HL-60 (cell line): ENCODE data around the gene MAP3K4.

Experiments
- CTCF ChIP-seq: IDR thresholded peaks from one replicate; pipeline ENCODE4 v1.5.1; 2011; ENCODE audit warnings: low read length, control low read depth, inconsistent platforms; ENCODE audit not compliant: insufficient read depth
- POLR2AphosphoS5 ChIP-seq: IDR thresholded peaks from 2 replicates; pipeline ENCODE4 v1.6.1; 2012; ENCODE audit warnings: low read depth
- TF ChIP-seq, protein P1 (sequence below): IDR thresholded peaks from 2 replicates; pipeline ENCODE4 v1.6.1; 2012; ENCODE audit warnings: low read depth; ENCODE audit not compliant: insufficient replicate concordance

GRCh38 chr6:160992980-160993314, 1.4 kb downstream of the MAP3K4 start:
- TF ChIP-seq POLR2AphosphoS5 (no peak), CTCF (no peak)
- TF ChIP-seq, protein P1, sequence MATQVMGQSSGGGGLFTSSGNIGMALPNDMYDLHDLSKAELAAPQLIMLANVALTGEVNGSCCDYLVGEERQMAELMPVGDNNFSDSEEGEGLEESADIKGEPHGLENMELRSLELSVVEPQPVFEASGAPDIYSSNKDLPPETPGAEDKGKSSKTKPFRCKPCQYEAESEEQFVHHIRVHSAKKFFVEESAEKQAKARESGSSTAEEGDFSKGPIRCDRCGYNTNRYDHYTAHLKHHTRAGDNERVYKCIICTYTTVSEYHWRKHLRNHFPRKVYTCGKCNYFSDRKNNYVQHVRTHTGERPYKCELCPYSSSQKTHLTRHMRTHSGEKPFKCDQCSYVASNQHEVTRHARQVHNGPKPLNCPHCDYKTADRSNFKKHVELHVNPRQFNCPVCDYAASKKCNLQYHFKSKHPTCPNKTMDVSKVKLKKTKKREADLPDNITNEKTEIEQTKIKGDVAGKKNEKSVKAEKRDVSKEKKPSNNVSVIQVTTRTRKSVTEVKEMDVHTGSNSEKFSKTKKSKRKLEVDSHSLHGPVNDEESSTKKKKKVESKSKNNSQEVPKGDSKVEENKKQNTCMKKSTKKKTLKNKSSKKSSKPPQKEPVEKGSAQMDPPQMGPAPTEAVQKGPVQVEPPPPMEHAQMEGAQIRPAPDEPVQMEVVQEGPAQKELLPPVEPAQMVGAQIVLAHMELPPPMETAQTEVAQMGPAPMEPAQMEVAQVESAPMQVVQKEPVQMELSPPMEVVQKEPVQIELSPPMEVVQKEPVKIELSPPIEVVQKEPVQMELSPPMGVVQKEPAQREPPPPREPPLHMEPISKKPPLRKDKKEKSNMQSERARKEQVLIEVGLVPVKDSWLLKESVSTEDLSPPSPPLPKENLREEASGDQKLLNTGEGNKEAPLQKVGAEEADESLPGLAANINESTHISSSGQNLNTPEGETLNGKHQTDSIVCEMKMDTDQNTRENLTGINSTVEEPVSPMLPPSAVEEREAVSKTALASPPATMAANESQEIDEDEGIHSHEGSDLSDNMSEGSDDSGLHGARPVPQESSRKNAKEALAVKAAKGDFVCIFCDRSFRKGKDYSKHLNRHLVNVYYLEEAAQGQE: no peak
